MM.1S (cell line): ENCODE data around the gene OR10J5.

ENCODE experiments used
- DNase-seq: peaks from one replicate; pipeline ENCODE4 v3.0.0-alpha.2; 2015
- H2AFZ ChIP-seq: fragments of 300-600 bp; sonication (generic); 2 replicates; pipeline ENCODE4 v1.6.0; 2016; ENCODE audit warnings: antibody characterized with exemption, low read length
- H3F3A ChIP-seq: fragments of 300-600 bp; sonication (generic); 2 replicates; pipeline ENCODE4 v1.6.1; 2016; ENCODE audit warnings: mild to moderate bottlenecking, antibody characterized with exemption, low read length, moderate library complexity, mixed read lengths; ENCODE audit not compliant: insufficient read depth
- H3K27ac ChIP-seq: fragments of 300-600 bp; sonication (generic); 2 replicates; pipeline ENCODE4 v1.5.1; 2016; ENCODE audit warnings: mild to moderate bottlenecking, low read length
- H3K27me3 ChIP-seq: fragments of 300-600 bp; sonication (generic); replicated peaks from 2 replicates; pipeline ENCODE4 v1.6.0; 2016; ENCODE audit warnings: low read length; ENCODE audit not compliant: insufficient read depth
- H3K36me3 ChIP-seq: fragments of 300-600 bp; sonication (generic); replicated peaks from 2 replicates; pipeline ENCODE4 v1.6.1; 2016; ENCODE audit warnings: mild to moderate bottlenecking, low read length, mixed read lengths; ENCODE audit not compliant: insufficient read depth
- H3K4me1 ChIP-seq: fragments of 300-600 bp; sonication (generic); 2 replicates; pipeline ENCODE4 v1.6.1; 2016; ENCODE audit warnings: low read length, mixed read lengths
- H3K4me2 ChIP-seq: fragments of 300-600 bp; sonication (generic); 2 replicates; pipeline ENCODE4 v1.6.0; 2016; ENCODE audit warnings: low read depth, low read length
- H3K4me3 ChIP-seq: fragments of 300-600 bp; sonication (generic); 2 replicates; pipeline ENCODE4 v1.5.1; 2016; ENCODE audit warnings: low read length, mixed read lengths
- H3K79me2 ChIP-seq: fragments of 300-600 bp; sonication (generic); 2 replicates; pipeline ENCODE4 v1.6.1; 2016; ENCODE audit warnings: mixed run types, low read length, mixed read lengths
- H3K9ac ChIP-seq: fragments of 300-600 bp; sonication (generic); 2 replicates; pipeline ENCODE4 v1.6.1; 2016; ENCODE audit warnings: low read length, mixed read lengths
- H3K9me2 ChIP-seq: fragments of 300-600 bp; sonication (generic); replicated peaks from 2 replicates; pipeline ENCODE4 v1.6.1; 2016; ENCODE audit warnings: mild to moderate bottlenecking, low read length, mixed read lengths; ENCODE audit not compliant: insufficient read depth
- H3K9me3 ChIP-seq: fragments of 300-600 bp; sonication (generic); replicated peaks from 2 replicates; pipeline ENCODE4 v1.6.1; 2016; ENCODE audit warnings: mild to moderate bottlenecking, low read length, mixed read lengths; ENCODE audit not compliant: insufficient read depth
- H4K20me1 ChIP-seq: fragments of 300-600 bp; sonication (generic); 2 replicates; pipeline ENCODE4 v1.6.1; 2016; ENCODE audit warnings: mild to moderate bottlenecking, low read length, moderate library complexity, mixed read lengths; ENCODE audit not compliant: insufficient read depth
- EZH2 ChIP-seq: fragments of 300-600 bp; sonication (generic); optimal IDR thresholded peaks from 2 replicates; pipeline ENCODE3; 2017; ENCODE audit warnings: low read depth, mild to moderate bottlenecking, antibody characterized with exemption, low read length, mixed read lengths
- EZH2phosphoT487 ChIP-seq: fragments of 300-600 bp; sonication (generic); IDR thresholded peaks from 2 replicates; pipeline ENCODE4 v1.6.1; 2018; ENCODE audit warnings: antibody characterized with exemption, low read length
- TF ChIP-seq, protein P1 (sequence below): fragments of 300-600 bp; sonication (generic); IDR thresholded peaks from 2 replicates; pipeline ENCODE4 v1.5.1; 2016; ENCODE audit warnings: antibody characterized with exemption, low read length, mixed read lengths

OR10J5 gene

DNA sequence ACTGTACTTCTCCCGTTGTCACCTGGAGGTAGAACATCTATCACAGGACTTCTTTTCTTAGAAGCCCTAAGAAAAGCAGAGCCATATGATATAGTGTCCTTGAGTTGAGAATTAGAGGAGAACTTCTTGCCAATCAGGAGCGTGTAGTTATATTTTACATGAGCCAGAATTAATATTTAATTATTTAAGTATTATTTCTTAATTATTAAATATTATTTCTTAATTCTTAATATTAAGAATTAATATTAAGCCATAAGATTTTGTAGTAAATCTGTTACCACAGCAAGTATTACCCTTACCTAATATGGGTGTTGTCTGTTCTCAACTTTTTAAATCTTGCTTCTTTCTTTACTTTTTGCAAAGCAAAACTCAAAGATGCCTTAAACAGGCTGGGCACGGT, 41.6 kb upstream of the OR10J5 start:
- H3K9ac ChIP-seq = no peak overlapping the region
- no peaks in the 10 kb centered on the region for H4K20me1 ChIP-seq
- TF ChIP-seq EZH2 = no peak
- no peak for TF ChIP-seq EZH2phosphoT487
- TF ChIP-seq, protein P1, sequence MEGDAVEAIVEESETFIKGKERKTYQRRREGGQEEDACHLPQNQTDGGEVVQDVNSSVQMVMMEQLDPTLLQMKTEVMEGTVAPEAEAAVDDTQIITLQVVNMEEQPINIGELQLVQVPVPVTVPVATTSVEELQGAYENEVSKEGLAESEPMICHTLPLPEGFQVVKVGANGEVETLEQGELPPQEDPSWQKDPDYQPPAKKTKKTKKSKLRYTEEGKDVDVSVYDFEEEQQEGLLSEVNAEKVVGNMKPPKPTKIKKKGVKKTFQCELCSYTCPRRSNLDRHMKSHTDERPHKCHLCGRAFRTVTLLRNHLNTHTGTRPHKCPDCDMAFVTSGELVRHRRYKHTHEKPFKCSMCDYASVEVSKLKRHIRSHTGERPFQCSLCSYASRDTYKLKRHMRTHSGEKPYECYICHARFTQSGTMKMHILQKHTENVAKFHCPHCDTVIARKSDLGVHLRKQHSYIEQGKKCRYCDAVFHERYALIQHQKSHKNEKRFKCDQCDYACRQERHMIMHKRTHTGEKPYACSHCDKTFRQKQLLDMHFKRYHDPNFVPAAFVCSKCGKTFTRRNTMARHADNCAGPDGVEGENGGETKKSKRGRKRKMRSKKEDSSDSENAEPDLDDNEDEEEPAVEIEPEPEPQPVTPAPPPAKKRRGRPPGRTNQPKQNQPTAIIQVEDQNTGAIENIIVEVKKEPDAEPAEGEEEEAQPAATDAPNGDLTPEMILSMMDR = no peak
- no peaks in the 10 kb centered on the region for H3K27me3 ChIP-seq
- no peak overlapping the region for H2AFZ ChIP-seq
- H3K79me2 ChIP-seq = no peaks in the 10 kb centered on the region
- no peaks in the 10 kb centered on the region for H3K9me3 ChIP-seq
- no peak overlapping the region for H3K4me2 ChIP-seq
- H3K36me3 ChIP-seq = no peaks in the 10 kb centered on the region
- no peak overlapping the region for H3K4me3 ChIP-seq
- peaks cover 27% of the 10 kb centered on the region for H3K4me1 ChIP-seq
- H3K27ac ChIP-seq = no peak overlapping the region
- H3K9me2 ChIP-seq = no peaks in the 10 kb centered on the region
- peaks cover 5% of the 10 kb centered on the region; the same call in 1 of the 2 replicates for H3F3A ChIP-seq
- no peak for DNase-seq

DNA sequence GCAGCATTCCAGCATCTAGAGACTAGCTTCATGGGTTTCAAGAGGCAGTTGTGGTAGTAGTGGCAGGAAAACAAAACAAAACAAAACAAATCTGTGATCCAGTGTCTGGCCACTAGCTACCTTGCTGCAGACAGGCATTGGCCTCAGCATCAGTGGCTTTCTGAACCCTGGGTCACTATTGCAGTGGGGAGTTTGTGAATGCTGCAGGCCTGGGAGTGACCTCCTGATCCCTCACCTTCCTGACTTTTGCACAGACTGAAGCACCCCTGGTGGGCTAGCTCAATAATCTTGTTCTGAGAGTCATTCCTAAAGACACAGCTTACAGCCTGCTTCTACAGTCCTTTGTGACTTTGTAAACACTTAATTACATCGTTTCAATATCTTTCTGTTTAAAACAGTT, 26.9 kb upstream of the OR10J5 start:
- no peaks in the 10 kb centered on the region for H3K36me3 ChIP-seq
- no peaks in the 10 kb centered on the region for H3K9me3 ChIP-seq
- H3K79me2 ChIP-seq = no peaks in the 10 kb centered on the region
- no peaks in the 10 kb centered on the region for H3K27me3 ChIP-seq
- DNase-seq = no peak
- H2AFZ ChIP-seq = no peak overlapping the region
- H3K27ac ChIP-seq = no peak overlapping the region
- H3K4me3 ChIP-seq = no peak overlapping the region
- TF ChIP-seq, protein P1 = no peak
- TF ChIP-seq EZH2 (no peak), EZH2phosphoT487 (no peak)
- no peaks in the 10 kb centered on the region for H3K4me1 ChIP-seq
- no peak overlapping the region for H3K9ac ChIP-seq
- no peaks in the 10 kb centered on the region for H4K20me1 ChIP-seq
- no peaks in the 10 kb centered on the region for H3K9me2 ChIP-seq
- no peak overlapping the region for H3K4me2 ChIP-seq
- H3F3A ChIP-seq = no peaks in the 10 kb centered on the region

DNA sequence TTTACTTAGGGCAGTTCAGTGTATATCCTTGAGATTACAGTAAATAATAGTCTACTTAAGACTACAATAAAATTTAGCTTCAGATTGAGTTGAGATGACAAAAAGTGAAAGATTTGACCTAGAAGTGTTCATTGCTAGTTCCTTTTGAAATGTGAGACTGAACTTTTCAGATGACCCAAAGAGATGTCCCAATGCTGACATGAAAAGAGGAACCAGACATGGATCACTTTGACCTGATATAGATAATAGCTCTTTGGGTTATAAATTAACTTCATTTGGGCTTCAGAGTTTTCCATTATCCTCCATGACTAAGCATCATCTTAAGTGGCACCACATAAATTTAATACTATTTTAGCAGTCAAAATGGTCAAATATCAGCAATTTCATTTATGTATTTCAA, 25.7 kb upstream of the OR10J5 start:
- Histone ChIP-seq H3K4me3 (no peak overlapping the region), H4K20me1 (no peaks in the 10 kb centered on the region), H3F3A (no peaks in the 10 kb centered on the region), H3K9me3 (no peaks in the 10 kb centered on the region), H3K9me2 (no peaks in the 10 kb centered on the region), H3K27ac (no peak overlapping the region), H3K4me1 (no peaks in the 10 kb centered on the region), H3K27me3 (no peaks in the 10 kb centered on the region), H3K79me2 (no peaks in the 10 kb centered on the region), H3K4me2 (no peak overlapping the region), H3K9ac (no peak overlapping the region), H3K36me3 (no peaks in the 10 kb centered on the region), H2AFZ (no peak overlapping the region)
- no peak for DNase-seq
- TF ChIP-seq EZH2 = no peak
- TF ChIP-seq EZH2phosphoT487 = no peak
- TF ChIP-seq, protein P1 = no peak
